Kidney (tissue), 14 donors: ENCODE results near the gene RPL38. TPM values are rescaled to one million over a fixed set of nuclear protein-coding genes. Genes with fewer than 3 reads are reported as not detected.

Experiments used
- DNase-seq, 5 donors: peaks; one replicate each; pipeline ENCODE4 v3.0.0-alpha.2; 2013 to 2020
- FAIRE-seq: peaks from 2 replicates; lab custom pipeline; 2012; peaks lifted over from hg19 to GRCh38; lab: Jason Lieb, UNC
- H3K27ac ChIP-seq, 2 donors: one replicate each; pipeline ENCODE4 v1.7.0; 2013; ENCODE audit warnings: low read depth in 2 of 2, low read length in 2 of 2, inconsistent platforms in 1 of 2
- H3K27me3 ChIP-seq: one replicate; pipeline ENCODE4 v1.7.1; 2013; ENCODE audit warnings: low read length, inconsistent platforms; ENCODE audit not compliant: control insufficient read depth, insufficient read depth
- H3K36me3 ChIP-seq, 3 donors: one replicate each; pipeline versions ENCODE4 v1.7.0 to v1.7.1; 2013; ENCODE audit warnings: low read length in 3 of 3, control low read depth in 1 of 3, inconsistent platforms in 1 of 3; ENCODE audit not compliant: insufficient read depth in 3 of 3, control insufficient read depth in 2 of 3
- H3K4me1 ChIP-seq, 3 donors: one replicate each; pipeline versions ENCODE4 v1.7.0 to v1.7.1; 2013; ENCODE audit warnings: low read length in 3 of 3, inconsistent platforms in 1 of 3, low read depth in 1 of 3; ENCODE audit not compliant: control insufficient read depth in 2 of 3, insufficient read depth in 2 of 3
- H3K4me3 ChIP-seq, 3 donors: one replicate each; pipeline versions ENCODE4 v1.7.0 to v1.8.1; 2013; ENCODE audit warnings: low read length in 3 of 3, control low read depth in 1 of 3, inconsistent platforms in 1 of 3
- H3K9ac ChIP-seq, 3 donors: one replicate each; pipeline versions ENCODE4 v1.7.0 to v1.7.1; 2013; ENCODE audit warnings: low read length in 3 of 3, control low read depth in 1 of 3, inconsistent platforms in 1 of 3
- H3K9me3 ChIP-seq, 3 donors: one replicate each; pipeline versions ENCODE4 v1.7.0 to v1.7.1; 2013; ENCODE audit warnings: low read length in 3 of 3, control low read depth in 1 of 3, inconsistent platforms in 1 of 3; ENCODE audit not compliant: control insufficient read depth in 2 of 3, insufficient read depth in 1 of 3
- intact Hi-C: fragments of 100-400 bp; cut with DNase I; formaldehyde crosslinking; loops from one replicate; pipeline ENCODE4 v1.11.1; 2022
- polyA plus RNA-seq: library from polyadenylated mRNA; stranded (reverse); fragments of 350-450 nt; fragmentation: Illumina TruSeq; extraction: RNeasy Lipid Tissue Mini Kit (QIAGEN cat#74804); gene quantifications from one replicate; pipeline ENCODE4 v1.2.3, GENCODE V29; 2014; ENCODE audit warnings: low read depth, low replicate concordance; ENCODE audit not compliant: insufficient read depth
- total RNA-seq: library from RNA; stranded (reverse); fragmentation: NEBNext Ultra II Directional; extraction: Animal tissue kit (Norgen Biotek cat#: 25700); gene quantifications from one replicate; pipeline ENCODE4 v1.2.1, GENCODE V29; 2021
- TF ChIP-seq, protein P1 (sequence below): IDR thresholded peaks from 3 replicates; pipeline ENCODE4 v1.5.1; 2012; ENCODE audit warnings: mild to moderate bottlenecking, moderate library complexity, borderline replicate concordance; ENCODE audit not compliant: insufficient read depth; ENCODE audit errors: extremely low read depth
- donor health status: control.
- donor health status: control.
- donor health status: control.
- donor health status: control.
- donor health status: control.
- donor health status: DM: yes; HTN: yes; CAD: no.
- donor health status: Normal renal cell carcinoma (clear cell type).

The RPL38 gene
- total and polyA plus RNA-seq, 2 donors from 2014 or later, result 664 to 1,966 TPM

DNA sequence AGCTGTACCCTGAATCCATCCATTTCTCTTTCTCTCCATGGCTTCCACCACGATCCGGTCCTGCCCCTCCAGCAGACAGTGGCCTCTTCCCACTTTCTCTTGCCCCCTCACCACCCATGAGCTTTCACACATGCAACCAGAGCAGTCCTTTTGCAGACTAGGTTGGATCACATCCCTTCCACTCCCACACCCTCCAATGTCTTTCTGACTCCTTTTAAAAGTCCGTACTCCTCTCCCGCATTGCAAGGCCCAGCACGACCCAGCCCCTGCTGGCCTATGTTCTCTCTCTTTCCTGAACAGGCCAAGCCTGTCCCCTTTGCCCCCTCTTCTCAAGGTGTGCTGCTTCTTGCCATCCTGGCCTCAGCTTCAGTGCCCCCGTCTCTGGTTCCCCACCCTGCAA lies 48.1 kb downstream of the RPL38 start:
- FAIRE-seq, result no peak

DNA sequence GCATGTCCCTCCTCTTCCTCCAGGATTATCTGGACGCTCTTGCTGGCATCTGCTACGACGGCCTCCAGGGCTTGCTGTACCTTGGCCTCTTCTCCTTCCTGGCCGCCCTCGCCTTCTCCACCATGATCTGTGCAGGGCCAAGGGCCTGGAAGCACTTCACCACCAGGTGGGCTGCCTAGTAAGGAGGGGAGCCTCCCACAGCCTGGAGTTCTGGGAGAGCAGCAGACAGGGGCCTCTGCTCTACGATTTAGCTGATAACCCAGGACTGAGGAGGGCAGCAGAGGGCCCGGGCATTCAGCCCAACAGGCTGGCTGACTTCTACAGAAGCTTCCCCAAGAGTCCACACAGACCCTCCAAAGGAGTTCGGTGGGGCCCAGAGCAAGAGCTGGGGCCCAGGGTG lies 48.7 kb downstream of the RPL38 start:
- DNase-seq, result no peak
- H3K9ac ChIP-seq, result no peak overlapping the region
- intact Hi-C loops, result no loop called here
- no peaks in the 10 kb centered on the region for H3K9me3 ChIP-seq
- TF ChIP-seq, protein P1, sequence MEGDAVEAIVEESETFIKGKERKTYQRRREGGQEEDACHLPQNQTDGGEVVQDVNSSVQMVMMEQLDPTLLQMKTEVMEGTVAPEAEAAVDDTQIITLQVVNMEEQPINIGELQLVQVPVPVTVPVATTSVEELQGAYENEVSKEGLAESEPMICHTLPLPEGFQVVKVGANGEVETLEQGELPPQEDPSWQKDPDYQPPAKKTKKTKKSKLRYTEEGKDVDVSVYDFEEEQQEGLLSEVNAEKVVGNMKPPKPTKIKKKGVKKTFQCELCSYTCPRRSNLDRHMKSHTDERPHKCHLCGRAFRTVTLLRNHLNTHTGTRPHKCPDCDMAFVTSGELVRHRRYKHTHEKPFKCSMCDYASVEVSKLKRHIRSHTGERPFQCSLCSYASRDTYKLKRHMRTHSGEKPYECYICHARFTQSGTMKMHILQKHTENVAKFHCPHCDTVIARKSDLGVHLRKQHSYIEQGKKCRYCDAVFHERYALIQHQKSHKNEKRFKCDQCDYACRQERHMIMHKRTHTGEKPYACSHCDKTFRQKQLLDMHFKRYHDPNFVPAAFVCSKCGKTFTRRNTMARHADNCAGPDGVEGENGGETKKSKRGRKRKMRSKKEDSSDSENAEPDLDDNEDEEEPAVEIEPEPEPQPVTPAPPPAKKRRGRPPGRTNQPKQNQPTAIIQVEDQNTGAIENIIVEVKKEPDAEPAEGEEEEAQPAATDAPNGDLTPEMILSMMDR, result no peak
- FAIRE-seq, result no peak
- H3K27ac ChIP-seq, result no peak overlapping the region
- no peaks in the 10 kb centered on the region for H3K4me1 ChIP-seq
- no peaks in the 10 kb centered on the region for H3K36me3 ChIP-seq
- no peak overlapping the region for H3K4me3 ChIP-seq
- H3K27me3 ChIP-seq, result no peaks in the 10 kb centered on the region

More for the DNA sequence above, 48.1 kb downstream of the RPL38 start:
- no peaks in the 10 kb centered on the region for H3K9me3 ChIP-seq
- TF ChIP-seq, protein P1, result no peak
- H3K4me3 ChIP-seq, result no peak overlapping the region
- no peaks in the 10 kb centered on the region for H3K27me3 ChIP-seq
- no peaks in the 10 kb centered on the region for H3K4me1 ChIP-seq
- no peaks in the 10 kb centered on the region for H3K36me3 ChIP-seq
- H3K9ac ChIP-seq, result no peak overlapping the region
- no peak overlapping the region for H3K27ac ChIP-seq
- intact Hi-C loops, result no loop called here
- DNase-seq, result no peak

DNA sequence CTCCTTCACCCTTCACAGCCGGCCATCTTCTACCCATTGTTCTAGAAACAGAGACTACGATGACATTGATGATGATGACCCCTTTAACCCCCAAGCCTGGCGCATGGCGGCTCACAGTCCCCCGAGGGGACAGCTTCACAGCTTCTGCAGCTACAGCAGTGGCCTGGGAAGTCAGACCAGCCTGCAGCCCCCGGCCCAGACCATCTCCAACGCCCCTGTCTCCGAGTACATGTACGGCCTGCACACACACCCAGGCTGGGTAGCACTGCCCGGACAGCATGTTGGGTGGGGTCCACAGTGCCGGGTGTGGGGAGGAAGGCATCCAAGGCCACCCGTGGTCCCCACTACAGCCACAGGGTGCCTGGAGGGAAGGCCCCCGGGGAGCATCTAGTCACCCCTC lies 49.6 kb downstream of the RPL38 start:
- no peaks in the 10 kb centered on the region for H3K36me3 ChIP-seq
- no peak overlapping the region for H3K4me3 ChIP-seq
- no peaks in the 10 kb centered on the region for H3K9me3 ChIP-seq
- H3K27me3 ChIP-seq, result no peaks in the 10 kb centered on the region
- no peak overlapping the region for H3K9ac ChIP-seq
- H3K4me1 ChIP-seq, result no peaks in the 10 kb centered on the region
- no peak for DNase-seq
- intact Hi-C loops, result no loop called here
- no peak overlapping the region for H3K27ac ChIP-seq
- TF ChIP-seq, protein P1, result no peak
- no peak for FAIRE-seq

DNA sequence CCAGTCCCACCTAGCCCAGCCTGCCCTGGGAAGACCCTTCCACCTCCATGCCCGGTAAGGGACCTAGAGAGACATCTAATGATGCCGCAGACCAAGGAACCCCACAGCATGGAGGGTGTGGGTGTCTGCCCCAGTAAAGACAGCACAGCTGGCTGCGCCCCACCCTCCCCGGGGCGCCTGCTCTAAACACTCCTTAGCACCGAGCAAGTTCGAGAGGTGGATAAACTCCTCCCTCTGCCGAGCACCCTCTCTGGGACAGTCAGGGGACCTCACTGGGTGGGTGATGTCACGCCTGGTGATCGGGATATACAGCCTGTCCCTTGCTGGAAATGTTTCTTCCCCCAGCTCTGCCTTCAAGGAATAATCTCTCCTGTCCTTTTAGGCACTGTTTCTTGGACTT lies 53.8 kb downstream of the RPL38 start:
- Histone ChIP-seq H3K9me3 (no peaks in the 10 kb centered on the region), H3K36me3 (no peaks in the 10 kb centered on the region), H3K4me1 (no peaks in the 10 kb centered on the region), H3K9ac (no peak overlapping the region), H3K4me3 (no peak overlapping the region), H3K27ac (no peak overlapping the region), H3K27me3 (no peaks in the 10 kb centered on the region)
- no peak for FAIRE-seq
- TF ChIP-seq, protein P1, result no peak
- DNase-seq, result no peak
- intact Hi-C loops, result no loop called here
